Measurements from ENCODE around the gene ACSM4.

Gene ACSM4

DNA sequence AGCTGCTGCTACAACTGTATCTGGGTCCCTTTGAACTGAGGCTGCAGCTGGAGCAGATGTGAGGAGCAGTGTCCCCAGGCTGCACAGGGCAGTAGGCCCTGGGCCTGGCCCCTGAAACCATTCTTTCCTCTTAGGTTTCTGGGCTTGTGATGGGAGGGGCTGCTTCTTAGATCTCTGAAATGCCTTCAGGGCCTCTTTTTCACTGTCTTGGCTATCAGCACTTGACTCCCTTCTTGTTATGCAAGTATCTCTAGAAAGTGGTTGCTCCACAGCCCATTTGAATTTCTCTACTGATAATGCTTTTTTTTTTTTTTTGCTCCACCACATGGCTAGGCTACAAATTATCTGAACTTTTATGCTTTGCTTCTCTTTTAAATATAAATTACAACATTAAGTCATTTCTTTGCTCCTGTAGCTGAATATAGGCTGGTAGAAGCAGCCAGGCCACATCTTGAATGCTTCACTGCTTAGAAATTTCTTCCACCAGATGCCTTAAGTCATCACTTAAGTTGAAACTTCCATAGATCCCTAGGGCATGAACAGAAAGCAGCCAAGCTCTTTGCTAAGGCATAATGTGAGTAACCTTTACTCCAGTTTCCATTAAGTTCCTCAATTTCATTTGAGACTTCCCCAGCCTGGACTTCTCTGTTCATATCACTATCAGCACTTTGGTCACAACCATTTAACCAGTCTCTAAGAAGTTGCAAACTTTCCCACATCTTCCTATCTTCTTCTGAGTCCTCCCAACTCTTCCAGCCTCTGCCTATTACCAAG, 41.1 kb downstream of the ACSM4 start:
- DNase-seq = no peak

DNA sequence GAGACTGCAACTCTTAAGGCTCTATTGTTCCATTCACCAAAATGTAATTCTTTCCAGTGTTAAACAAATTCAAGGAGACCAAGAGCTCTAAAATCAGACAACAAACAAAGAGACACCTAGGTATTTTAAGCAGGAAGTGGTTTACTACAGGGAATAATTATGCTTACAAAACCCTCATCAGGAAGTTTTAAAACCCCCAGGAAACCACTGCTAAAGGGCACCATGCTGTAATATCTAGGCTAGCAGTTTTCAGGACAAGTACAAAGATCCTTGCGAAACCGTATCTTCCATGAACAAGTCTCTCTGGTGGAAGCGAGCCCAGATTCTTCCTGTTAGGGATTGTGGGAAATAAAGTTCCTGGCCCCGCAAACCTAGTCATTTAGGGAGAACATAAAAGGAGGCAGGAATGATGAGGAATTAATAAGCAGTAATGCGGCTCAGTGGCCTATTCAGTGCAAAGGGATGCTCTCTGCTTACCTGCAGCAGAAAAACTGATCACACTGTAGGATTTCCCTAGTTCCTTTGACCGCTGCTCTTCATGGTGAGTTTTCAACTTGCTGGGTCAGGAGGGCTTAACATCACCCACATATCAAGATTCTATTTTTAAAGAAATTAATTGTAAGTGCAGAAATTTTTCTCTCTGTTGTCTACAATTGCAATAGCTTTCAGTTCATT, 42.8 kb downstream of the ACSM4 start:
- DNase-seq = no peak

DNA sequence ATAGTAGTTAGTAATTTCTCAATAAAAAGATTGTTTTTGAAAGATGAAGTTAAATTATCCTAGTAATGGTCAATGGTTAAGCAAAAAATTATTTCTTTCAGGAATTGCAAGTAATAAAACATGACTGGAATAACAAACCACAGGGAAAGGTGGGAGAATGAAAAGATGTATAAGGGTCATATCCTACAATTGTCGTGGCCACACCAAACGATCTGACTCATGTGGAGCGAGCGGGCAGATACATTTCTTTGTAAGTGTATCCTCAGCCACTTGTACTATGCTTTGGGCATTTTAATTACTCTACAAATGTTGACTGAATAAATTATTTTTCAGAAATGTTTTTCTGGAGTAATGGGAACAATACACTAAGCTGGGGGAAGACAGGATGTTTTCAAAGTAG, 45.5 kb downstream of the ACSM4 start:
- no peak for DNase-seq

DNA sequence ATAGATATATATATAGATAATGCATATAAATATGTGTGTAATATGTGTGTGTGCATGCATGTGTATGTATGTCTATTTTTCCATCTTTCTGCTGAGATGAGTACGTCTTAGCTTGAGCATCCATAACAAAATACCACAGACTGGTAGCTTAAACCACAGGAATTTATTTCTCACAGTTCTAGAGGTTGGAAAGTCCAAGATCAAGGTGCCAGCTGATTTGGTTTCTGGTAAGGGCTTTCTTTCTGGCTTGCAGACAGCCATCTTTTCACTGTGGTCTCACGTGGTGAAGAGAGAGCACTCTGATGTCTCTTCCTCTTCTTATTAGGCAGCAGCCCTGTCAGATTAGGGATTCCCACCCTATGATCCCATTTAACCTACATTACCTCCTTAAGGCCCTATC, 47.3 kb downstream of the ACSM4 start:
- DNase-seq = no peak

DNA sequence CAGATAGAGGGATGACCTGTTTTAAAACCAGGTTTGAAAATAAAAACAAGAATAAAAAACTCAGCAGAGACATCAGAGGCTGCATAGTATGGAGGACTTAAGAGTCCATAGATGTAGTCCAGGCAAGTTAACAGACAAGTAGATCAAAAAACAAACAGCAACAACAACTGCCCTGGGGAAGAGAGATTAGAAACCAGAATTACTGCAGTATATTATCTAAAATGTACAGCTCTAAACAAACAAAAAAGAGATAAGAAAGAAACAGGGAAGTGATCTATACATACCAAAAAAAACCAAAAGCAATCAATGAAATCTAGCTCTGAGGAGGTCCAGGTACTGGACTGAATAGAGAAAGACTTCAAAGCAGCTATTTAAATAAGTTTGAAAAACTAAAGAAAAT, 48.8 kb downstream of the ACSM4 start:
- DNase-seq = no peak

DNA sequence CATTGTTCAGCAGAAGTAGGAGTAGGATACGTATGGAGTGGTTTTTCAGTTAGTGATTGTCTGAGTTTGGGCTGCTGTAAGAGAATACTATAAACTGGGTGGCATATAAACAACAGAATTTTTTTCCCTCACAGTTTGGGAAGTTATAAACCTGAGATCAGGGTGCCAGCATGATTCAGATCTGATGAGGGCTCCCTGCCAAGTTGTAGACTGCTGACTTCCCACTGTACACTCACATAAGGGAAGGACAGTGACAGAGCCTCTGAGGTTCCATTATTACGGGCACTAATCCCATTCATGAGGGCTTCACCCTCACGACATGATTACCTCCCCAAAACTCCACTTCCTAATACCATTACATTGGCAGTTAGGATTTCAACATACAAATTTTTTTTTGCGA, 50.7 kb downstream of the ACSM4 start:
- no peak for DNase-seq

DNA sequence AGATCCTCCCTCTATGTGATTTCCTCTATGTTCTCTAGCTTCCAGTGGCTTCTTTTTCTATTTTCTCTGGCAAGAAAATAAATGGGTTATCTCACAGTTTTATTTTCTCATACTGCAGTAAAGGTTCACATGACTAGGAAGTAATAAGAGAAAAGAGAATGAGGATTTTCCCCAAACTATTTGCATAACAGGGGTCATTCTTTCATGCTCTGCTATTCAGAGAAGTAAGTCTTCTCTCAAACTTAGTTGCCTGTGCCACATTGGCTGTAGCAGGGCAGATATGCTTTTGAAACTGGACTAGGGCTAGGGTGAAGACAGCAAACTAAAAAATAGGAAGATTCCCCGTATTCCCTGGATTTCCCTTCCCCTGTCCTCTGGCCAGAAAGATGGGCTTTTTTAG, 57.4 kb downstream of the ACSM4 start:
- no peak for DNase-seq

DNA sequence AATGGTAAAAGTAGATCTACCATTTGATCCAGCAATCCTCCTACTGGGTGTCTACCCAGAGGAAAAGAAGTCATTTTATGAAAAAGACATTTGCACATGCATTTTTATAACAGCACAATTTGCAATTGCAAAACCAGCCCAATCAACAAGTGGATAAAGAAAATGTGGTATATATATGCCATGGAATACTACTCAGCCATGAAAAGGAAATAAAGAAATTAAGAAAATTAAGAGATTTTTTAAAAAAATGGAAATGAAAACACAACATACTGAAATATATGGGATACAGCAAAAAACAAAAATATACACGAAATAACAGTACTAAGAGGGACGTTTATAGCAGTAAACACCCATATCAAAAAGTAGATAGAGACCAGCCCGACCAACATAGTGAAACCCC, 58.9 kb downstream of the ACSM4 start:
- no peak for DNase-seq

DNA sequence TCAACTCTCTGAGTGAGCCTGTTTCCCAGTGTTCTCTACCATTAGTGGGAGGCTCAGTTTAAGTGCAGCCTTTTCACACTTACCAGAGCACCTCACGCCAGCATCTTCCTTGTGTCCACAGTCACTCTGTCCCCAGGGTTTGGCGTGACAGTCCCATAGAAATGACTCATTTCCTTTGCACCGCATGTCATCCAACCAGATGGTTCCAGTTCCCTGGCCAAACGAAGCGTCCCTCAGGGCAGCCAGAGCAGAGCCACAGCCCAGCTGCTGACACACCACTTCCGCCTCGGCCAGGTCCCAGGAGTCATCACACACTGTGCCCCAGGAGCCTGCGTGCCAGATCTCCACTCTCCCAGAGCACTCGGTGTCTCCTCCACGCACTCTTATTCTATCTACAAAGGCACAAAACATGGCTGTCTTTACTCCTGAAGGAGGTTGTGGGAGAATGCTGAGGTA, 65.4 kb downstream of the ACSM4 start:
- no peak for DNase-seq

DNA sequence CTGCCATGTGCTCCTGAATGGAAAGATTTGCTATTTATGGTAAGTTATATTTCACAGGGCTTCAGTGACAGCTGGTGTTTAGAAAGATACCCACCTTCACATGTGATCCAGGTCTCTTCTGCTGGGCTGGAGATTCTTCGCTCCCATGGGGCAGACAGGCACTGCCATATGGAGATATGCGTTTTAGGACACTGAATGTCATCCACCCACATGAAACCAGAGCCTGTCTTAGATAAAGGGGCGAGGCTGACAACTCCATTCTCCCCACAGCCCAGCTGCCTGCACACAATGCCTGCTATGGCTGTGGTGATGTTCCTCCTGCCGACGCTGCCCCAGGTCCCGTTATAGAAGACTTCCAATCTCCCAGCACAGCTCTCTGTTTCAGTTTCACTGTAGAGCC, 69.4 kb downstream of the ACSM4 start:
- DNase-seq = no peak

DNA sequence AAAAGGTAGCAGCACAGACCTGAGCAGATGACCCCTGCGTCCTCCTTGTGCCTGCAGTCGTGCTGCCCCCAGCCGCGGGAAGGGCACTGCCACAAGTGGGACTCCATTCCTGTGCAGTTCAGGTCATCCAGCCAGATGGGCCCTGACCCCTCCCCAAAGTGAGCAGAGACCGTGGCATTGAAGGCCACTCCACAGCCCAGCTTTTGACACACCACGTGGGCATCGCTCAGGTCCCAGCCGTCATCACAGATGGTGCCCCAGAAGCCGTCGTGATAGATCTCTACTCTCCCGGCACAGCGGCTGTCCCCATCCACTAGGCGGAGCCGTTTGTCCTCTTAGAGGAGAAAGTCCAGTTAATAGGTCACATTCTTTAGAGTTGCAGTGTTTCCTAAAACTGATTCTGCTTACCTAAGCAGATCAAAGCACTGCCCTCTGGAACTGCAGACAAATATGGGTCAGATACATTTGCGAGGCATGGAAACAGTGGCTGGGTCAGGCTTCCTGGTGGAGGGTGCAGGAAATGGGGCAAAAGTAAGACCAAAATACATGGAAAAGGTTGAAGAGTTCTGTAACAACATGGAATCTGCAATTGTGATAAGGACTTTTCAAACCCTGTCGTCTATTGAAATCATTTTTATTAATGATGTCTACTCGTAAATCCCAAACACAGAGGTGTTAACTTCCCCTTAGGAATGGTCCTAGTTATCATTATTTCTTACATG, 70.7 kb downstream of the ACSM4 start:
- DNase-seq = peak; percentile 11

DNA sequence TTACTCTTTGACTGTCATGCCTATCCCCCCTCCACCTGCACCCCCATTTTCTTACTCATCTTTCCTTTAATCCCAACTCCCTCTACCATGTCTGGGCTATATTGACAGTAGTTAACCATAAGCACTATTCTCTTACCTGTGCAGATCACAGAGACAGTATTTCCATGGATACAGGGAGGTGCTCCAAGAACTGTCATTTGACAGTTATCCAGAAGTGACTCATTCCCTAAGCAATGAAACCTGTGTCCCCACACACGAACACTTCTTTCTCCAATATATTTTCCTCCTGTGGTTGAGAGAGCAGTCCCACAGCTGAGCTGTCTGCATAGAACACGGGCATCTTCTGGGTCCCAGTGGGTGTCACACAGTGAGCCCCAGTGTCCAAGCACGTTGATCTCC, 71.3 kb downstream of the ACSM4 start:
- DNase-seq = no peak

DNA sequence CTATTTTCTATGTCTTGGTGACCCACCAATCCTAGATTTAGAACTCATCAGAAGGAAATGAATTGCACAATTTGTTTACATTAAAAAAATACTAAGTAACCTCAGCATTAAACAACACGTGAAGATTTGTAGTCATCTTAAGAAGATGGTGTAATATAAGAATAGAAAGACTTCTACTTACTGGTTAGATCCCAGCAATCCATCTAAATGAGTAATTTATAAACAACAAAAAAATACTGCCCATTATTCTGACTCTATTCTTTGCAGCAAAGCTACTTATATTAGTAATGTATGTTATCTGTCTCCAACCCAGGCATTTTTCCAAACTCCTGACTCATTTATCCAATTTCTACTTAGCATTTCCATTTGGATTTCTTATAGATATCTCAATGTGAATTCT, 72.3 kb downstream of the ACSM4 start:
- no peak for DNase-seq
